B cell (primary cell): ENCODE data around the gene CRMP1. TPM values are rescaled to one million over a fixed set of nuclear protein-coding genes. Genes with fewer than 3 reads are reported as not detected.

ENCODE experiments used
- ATAC-seq: fragments of 200-7000 bp; cut with Tn5 transposase; one replicate; pipeline ENCODE4 v1.10.0; 2021; ENCODE audit warnings: low read depth, mild to moderate bottlenecking, moderate number of reproducible peaks, moderate library complexity
- CTCF ChIA-PET: fragments of 350-600 bp; sonication (Branson Sonifier 250); formaldehyde crosslinking; loops from one replicate; lab custom pipeline; 2021; ENCODE audit warnings: antibody characterized with exemption, inconsistent platforms; lab: Charles Lee
- POLR2A ChIA-PET: fragments of 350-600 bp; sonication (Branson Sonifier 250); formaldehyde crosslinking; loops from one replicate; lab custom pipeline; 2021; ENCODE audit warnings: antibody characterized with exemption; lab: Charles Lee
- DNase-seq: peaks from one replicate; pipeline ENCODE4 v3.0.0; 2013
- H2AFZ ChIP-seq: 2 replicates; pipeline ENCODE4 v1.6.1; 2012; ENCODE audit warnings: mild to moderate bottlenecking, low read depth, low read length; ENCODE audit not compliant: insufficient read depth, poor library complexity, severe bottlenecking
- H3K27ac ChIP-seq, 2 donors: 1 replicate in 1 of 2; 2 replicates in 1 of 2; pipeline ENCODE4 v1.5.1; 2012 to 2013; ENCODE audit warnings: low read length in 2 of 2, mild to moderate bottlenecking in 2 of 2, moderate library complexity in 1 of 2
- H3K27me3 ChIP-seq, 4 experiments: fragments of 200-600 bp in 1 of 4; sonication (generic) in 1 of 4; replicated peaks in 1 of 4; 1 replicate in 2 of 4; 2 replicates in 2 of 4; pipeline versions ENCODE4 v1.6.1 to v1.7.0; 2013 to 2016; ENCODE audit warnings: low read length in 3 of 4, mild to moderate bottlenecking in 2 of 4, mixed read lengths in 1 of 4, moderate library complexity in 1 of 4; ENCODE audit not compliant: insufficient read depth in 4 of 4, control insufficient read depth in 3 of 4; ENCODE audit errors: control extremely low read depth in 1 of 4
- H3K36me3 ChIP-seq, 2 experiments: replicated peaks in 1 of 2; 1 replicate in 1 of 2; 2 replicates in 1 of 2; pipeline versions ENCODE4 v1.6.1 to v1.7.1; 2013; ENCODE audit warnings: low read length in 1 of 2; ENCODE audit not compliant: insufficient read depth in 2 of 2, control insufficient read depth in 1 of 2; ENCODE audit errors: control extremely low read depth in 1 of 2, extremely low read depth in 1 of 2
- H3K4me1 ChIP-seq, 2 donors: fragments of 200-600 bp in 1 of 2; sonication (generic) in 1 of 2; 1 replicate in 1 of 2; 2 replicates in 1 of 2; pipeline versions ENCODE4 v1.5.1 to v1.6.1; 2013 to 2017; ENCODE audit warnings: low read length in 2 of 2; ENCODE audit not compliant: control insufficient read depth in 2 of 2, insufficient read depth in 2 of 2
- H3K4me2 ChIP-seq: replicated peaks from 2 replicates; pipeline ENCODE3; 2012; ENCODE audit warnings: mild to moderate bottlenecking, low read depth, low read length; ENCODE audit not compliant: poor library complexity, severe bottlenecking
- H3K4me3 ChIP-seq, 5 experiments: fragments of 200-600 bp in 1 of 5; sonication (generic) in 1 of 5; 1 replicate in 3 of 5; 2 replicates in 2 of 5; pipeline versions ENCODE4 v1.5.1 to v1.7.0; 2011 to 2016; ENCODE audit warnings: low read length in 4 of 5, mild to moderate bottlenecking in 4 of 5, low read depth in 2 of 5, control low read depth in 1 of 5, moderate library complexity in 1 of 5; ENCODE audit not compliant: insufficient read depth in 1 of 5; ENCODE audit errors: control extremely low read depth in 1 of 5, extremely low read depth in 1 of 5
- H3K79me2 ChIP-seq: fragments of 200-600 bp; sonication (generic); one replicate; pipeline ENCODE4 v1.6.0; 2016; ENCODE audit warnings: low read length; ENCODE audit not compliant: control insufficient read depth, insufficient read depth
- H3K9ac ChIP-seq: fragments of 200-600 bp; sonication (generic); 2 replicates; pipeline ENCODE4 v1.6.1; 2017; ENCODE audit warnings: mild to moderate bottlenecking, low read length, moderate library complexity
- H3K9me3 ChIP-seq, 3 donors: one replicate each; pipeline versions ENCODE4 v1.6.1 to v1.7.1; 2013; ENCODE audit warnings: low read length in 2 of 3; ENCODE audit not compliant: control insufficient read depth in 2 of 3, insufficient read depth in 1 of 3; ENCODE audit errors: control extremely low read depth in 1 of 3
- H4K20me1 ChIP-seq: 2 replicates; pipeline ENCODE4 v1.6.0; 2012; ENCODE audit warnings: mild to moderate bottlenecking, low read length; ENCODE audit not compliant: insufficient read depth, control insufficient read depth, poor library complexity, severe bottlenecking
- H3K27ac Mint-ChIP-seq: one replicate; pipeline ENCODE4 v1.8.0; 2021; ENCODE audit warnings: mixed read lengths
- H3K27me3 Mint-ChIP-seq: one replicate; pipeline ENCODE4 v1.8.0; 2021; ENCODE audit warnings: mixed read lengths
- H3K4me1 Mint-ChIP-seq: one replicate; pipeline ENCODE4 v1.8.0; 2021; ENCODE audit warnings: mixed read lengths
- H3K4me3 Mint-ChIP-seq: one replicate; pipeline ENCODE4 v1.8.0; 2021; ENCODE audit warnings: mixed read lengths
- H3K9me3 Mint-ChIP-seq: one replicate; pipeline ENCODE4 v1.8.0; 2022; ENCODE audit warnings: mixed read lengths; ENCODE audit not compliant: insufficient read depth
- EZH2 ChIP-seq: IDR thresholded peaks from 2 replicates; pipeline ENCODE4 v1.6.1; 2012; ENCODE audit warnings: borderline replicate concordance, low read depth, mild to moderate bottlenecking, moderate library complexity, low read length; ENCODE audit not compliant: insufficient read depth, poor library complexity, severe bottlenecking
- WGBS: methylation state at CpG from one replicate; pipeline ENCODE4 v1.1.5; 2013; ENCODE audit warnings: missing lambda C conversion rate; ENCODE audit not compliant: insufficient coverage; 5-methylcytosine and 5-hydroxymethylcytosine counted together
- intact Hi-C: fragments of 100-400 bp; cut with micrococcal nuclease; formaldehyde crosslinking; loops from one replicate; pipeline ENCODE4 v1.10.0; 2022
- polyA plus RNA-seq: library from polyadenylated mRNA; depleted of rRNA; stranded (reverse); fragments of >200 nt; gene quantifications from 2 replicates; pipeline ENCODE4 v1.2.3, GENCODE V29; 2012
- total RNA-seq, 2 donors: library from RNA; stranded (reverse); fragments of 120-200 nt in 1 of 2; gene quantifications; 1 replicate in 1 of 2; 2 replicates in 1 of 2; pipeline versions ENCODE4 v1.2.3 to v1.2.4, GENCODE V29; 2013 to 2022
- TF ChIP-seq, protein P1 (sequence below): fragments of 200-600 bp; IDR thresholded peaks from one replicate; pipeline ENCODE4 v1.8.0; 2022; ENCODE audit warnings: antibody characterized with exemption, mild to moderate bottlenecking

CRMP1 gene
- total and polyA plus RNA-seq, 2 donors (not counting 1 experiment from before 2014, with no cell fraction given): 0.13 TPM; not detected in 1

DNA sequence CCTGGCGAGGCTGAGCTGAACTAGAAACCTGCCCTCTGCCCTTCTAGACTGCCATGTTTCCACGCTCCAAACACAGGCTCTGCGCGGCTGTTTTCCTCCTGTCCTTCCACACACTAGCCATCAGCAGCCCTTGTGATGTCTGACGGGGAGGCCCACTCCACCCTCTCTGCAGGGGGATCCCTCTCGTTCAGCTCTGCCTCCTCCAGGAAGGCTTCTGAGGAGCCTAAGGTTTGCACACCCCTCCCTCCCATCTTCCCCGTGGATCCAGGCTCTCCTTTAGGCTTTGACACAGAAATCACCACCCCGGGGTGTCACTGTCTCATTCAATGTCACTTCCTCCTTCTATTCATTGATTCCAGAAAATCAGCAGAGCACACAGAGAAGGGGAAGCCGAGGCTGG, 38.6 kb upstream of the CRMP1 start:
- H3K4me2 ChIP-seq: no peak overlapping the region
- Mint-ChIP-seq H3K4me1 (peaks cover 6% of the 10 kb centered on the region), H3K9me3 (no peaks in the 10 kb centered on the region), H3K27me3 (peaks cover 17% of the 10 kb centered on the region), H3K27ac (no peak overlapping the region), H3K4me3 (no peak overlapping the region)
- no peaks in the 10 kb centered on the region for H4K20me1 ChIP-seq
- DNase-seq (no peak), ATAC-seq (no peak)
- H3K4me1 ChIP-seq: no peaks in the 10 kb centered on the region
- intact Hi-C loops: no loop called here
- CTCF ChIA-PET: no interaction called here
- WGBS: 57% methylated on average over 8 of the region's 9 CpGs
- POLR2A ChIA-PET: no interaction called here
- no peaks in the 10 kb centered on the region for H3K36me3 ChIP-seq
- H2AFZ ChIP-seq: no peak overlapping the region
- no peak for TF ChIP-seq EZH2
- TF ChIP-seq, protein P1, sequence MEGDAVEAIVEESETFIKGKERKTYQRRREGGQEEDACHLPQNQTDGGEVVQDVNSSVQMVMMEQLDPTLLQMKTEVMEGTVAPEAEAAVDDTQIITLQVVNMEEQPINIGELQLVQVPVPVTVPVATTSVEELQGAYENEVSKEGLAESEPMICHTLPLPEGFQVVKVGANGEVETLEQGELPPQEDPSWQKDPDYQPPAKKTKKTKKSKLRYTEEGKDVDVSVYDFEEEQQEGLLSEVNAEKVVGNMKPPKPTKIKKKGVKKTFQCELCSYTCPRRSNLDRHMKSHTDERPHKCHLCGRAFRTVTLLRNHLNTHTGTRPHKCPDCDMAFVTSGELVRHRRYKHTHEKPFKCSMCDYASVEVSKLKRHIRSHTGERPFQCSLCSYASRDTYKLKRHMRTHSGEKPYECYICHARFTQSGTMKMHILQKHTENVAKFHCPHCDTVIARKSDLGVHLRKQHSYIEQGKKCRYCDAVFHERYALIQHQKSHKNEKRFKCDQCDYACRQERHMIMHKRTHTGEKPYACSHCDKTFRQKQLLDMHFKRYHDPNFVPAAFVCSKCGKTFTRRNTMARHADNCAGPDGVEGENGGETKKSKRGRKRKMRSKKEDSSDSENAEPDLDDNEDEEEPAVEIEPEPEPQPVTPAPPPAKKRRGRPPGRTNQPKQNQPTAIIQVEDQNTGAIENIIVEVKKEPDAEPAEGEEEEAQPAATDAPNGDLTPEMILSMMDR: no peak
- H3K9me3 ChIP-seq: peaks cover 0 to 3% (median 0%) of the 10 kb centered on the region in 3 donors
- no peaks in the 10 kb centered on the region for H3K79me2 ChIP-seq
- H3K27me3 ChIP-seq: no peaks in the 10 kb centered on the region
- no peak overlapping the region for H3K9ac ChIP-seq
- H3K27ac ChIP-seq: no peak overlapping the region
- H3K4me3 ChIP-seq: no peak overlapping the region

DNA sequence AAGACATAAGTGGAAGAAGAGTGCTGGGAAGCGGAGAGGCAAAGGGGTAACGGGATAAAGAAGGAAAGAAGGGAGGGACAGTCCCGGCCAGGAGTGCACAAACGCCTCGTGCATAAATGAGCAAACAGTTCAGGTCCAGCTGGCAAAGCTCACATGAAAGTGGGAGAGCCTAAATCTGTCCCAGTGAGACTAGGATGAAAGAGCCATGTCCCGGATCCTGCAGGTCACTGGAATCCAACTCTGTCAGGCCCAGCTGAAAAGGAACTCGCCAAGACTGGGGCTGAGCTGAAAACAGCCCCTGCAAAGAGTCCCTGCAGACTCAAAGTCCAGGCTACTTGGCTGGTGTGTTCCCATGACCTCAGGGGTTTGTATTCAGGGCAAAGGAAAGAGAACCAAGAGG, 38.0 kb upstream of the CRMP1 start:
- Mint-ChIP-seq H3K27me3 (peaks cover 17% of the 10 kb centered on the region), H3K27ac (no peak overlapping the region), H3K4me1 (peaks cover 6% of the 10 kb centered on the region), H3K9me3 (no peaks in the 10 kb centered on the region), H3K4me3 (no peak overlapping the region)
- no peak overlapping the region for H3K9ac ChIP-seq
- H3K36me3 ChIP-seq: no peaks in the 10 kb centered on the region
- H3K79me2 ChIP-seq: no peaks in the 10 kb centered on the region
- no peak overlapping the region for H2AFZ ChIP-seq
- 87% methylated on average over 7 of the region's 7 CpGs for WGBS
- no peak overlapping the region for H3K4me2 ChIP-seq
- no peak overlapping the region for H3K4me3 ChIP-seq
- H3K27me3 ChIP-seq: no peaks in the 10 kb centered on the region
- ATAC-seq: no peak
- H4K20me1 ChIP-seq: no peaks in the 10 kb centered on the region
- H3K9me3 ChIP-seq: peaks cover 0 to 3% (median 0%) of the 10 kb centered on the region in 3 donors
- CTCF ChIA-PET: no interaction called here
- intact Hi-C loops: no loop called here
- H3K27ac ChIP-seq: no peak overlapping the region
- no peak for DNase-seq
- no peaks in the 10 kb centered on the region for H3K4me1 ChIP-seq
- POLR2A ChIA-PET: no interaction called here
- TF ChIP-seq, protein P1: no peak
- TF ChIP-seq EZH2: no peak
